AG09319 (cell line): ENCODE results near the gene HAPLN3.

ENCODE experiments used
- DNase-seq: peaks from one replicate; pipeline ENCODE4 v3.0.0-alpha.2; 2010; ENCODE audit warnings: low read depth; ENCODE audit errors: extremely low read depth
- CTCF ChIP-seq: IDR thresholded peaks from 2 replicates; pipeline ENCODE4 v1.5.1; 2011; ENCODE audit warnings: low read depth, mild to moderate bottlenecking, inconsistent platforms, low read length, moderate library complexity

Gene HAPLN3

GRCh38 chr15:88866295-88866881 is 29.0 kb downstream of the HAPLN3 start:
- TF ChIP-seq CTCF: no peak
- no peak for DNase-seq

- TF ChIP-seq CTCF: no peak
- no peak for DNase-seq
These were observed 29.7 kb downstream of the HAPLN3 start for GRCh38 chr15:88865498-88866099.

- TF ChIP-seq CTCF: no peak
These were observed 30.4 kb downstream of the HAPLN3 start for GRCh38 chr15:88864861-88865497.

GRCh38 chr15:88863412-88863811 is 31.9 kb downstream of the HAPLN3 start:
- TF ChIP-seq CTCF: no peak

More at GRCh38 chr15:88864861-88865497, 30.4 kb downstream of the HAPLN3 start:
- no peak for DNase-seq

GRCh38 chr15:88860212-88860611 is 35.1 kb downstream of the HAPLN3 start:
- no peak for TF ChIP-seq CTCF
- no peak for DNase-seq

More at GRCh38 chr15:88863412-88863811, 31.9 kb downstream of the HAPLN3 start:
- no peak for DNase-seq

GRCh38 chr15:88859550-88859949 is 35.8 kb downstream of the HAPLN3 start:
- DNase-seq: no peak
- TF ChIP-seq CTCF: no peak

GRCh38 chr15:88858934-88859333 is 36.4 kb downstream of the HAPLN3 start:
- TF ChIP-seq CTCF: no peak

More at GRCh38 chr15:88858934-88859333, 36.4 kb downstream of the HAPLN3 start:
- no peak for DNase-seq
